H1 (cell line): ENCODE data around the gene SEL1L. TPM values are rescaled to one million over a fixed set of nuclear protein-coding genes. Genes with fewer than 3 reads are reported as not detected.

Experiments
- SUZ12 ChIP-seq: fragments of 200-600 bp; sonication (generic); IDR thresholded peaks from 2 replicates; pipeline ENCODE4 v1.6.1; 2012; ENCODE audit warnings: mild to moderate bottlenecking, inconsistent platforms, low read length, moderate library complexity, mixed read lengths
- polyA plus RNA-seq, 7 experiments: library from polyadenylated mRNA; depleted of rRNA in 3 of 7; stranded (reverse) in 5 of 7; unstranded in 2 of 7; fragments of >200 nt in 5 of 7; fragments of 200-250 nt in 2 of 7; gene quantifications; 1 replicate in 5 of 7; 2 replicates in 1 of 7; 4 replicates in 1 of 7; pipeline versions ENCODE4 v1.2.1 to v1.2.3, GENCODE V29; 2011 to 2013; ENCODE audit warnings: missing spikeins in 2 of 7, mixed read lengths in 2 of 7
- total RNA-seq: library from RNA; stranded (reverse); fragmentation: NEBNext Ultra II Directional; extraction: Animal tissue kit (Norgen Biotek cat#: 25700); gene quantifications from 2 replicates; pipeline ENCODE4 v1.2.1, GENCODE V29; 2021

SEL1L gene
- total and polyA plus RNA-seq, 2 of the 8 experiments (the other 6 are each of a cell fraction or from before 2014, with no cell fraction given) = 4.3 to 34.9 TPM

DNA sequence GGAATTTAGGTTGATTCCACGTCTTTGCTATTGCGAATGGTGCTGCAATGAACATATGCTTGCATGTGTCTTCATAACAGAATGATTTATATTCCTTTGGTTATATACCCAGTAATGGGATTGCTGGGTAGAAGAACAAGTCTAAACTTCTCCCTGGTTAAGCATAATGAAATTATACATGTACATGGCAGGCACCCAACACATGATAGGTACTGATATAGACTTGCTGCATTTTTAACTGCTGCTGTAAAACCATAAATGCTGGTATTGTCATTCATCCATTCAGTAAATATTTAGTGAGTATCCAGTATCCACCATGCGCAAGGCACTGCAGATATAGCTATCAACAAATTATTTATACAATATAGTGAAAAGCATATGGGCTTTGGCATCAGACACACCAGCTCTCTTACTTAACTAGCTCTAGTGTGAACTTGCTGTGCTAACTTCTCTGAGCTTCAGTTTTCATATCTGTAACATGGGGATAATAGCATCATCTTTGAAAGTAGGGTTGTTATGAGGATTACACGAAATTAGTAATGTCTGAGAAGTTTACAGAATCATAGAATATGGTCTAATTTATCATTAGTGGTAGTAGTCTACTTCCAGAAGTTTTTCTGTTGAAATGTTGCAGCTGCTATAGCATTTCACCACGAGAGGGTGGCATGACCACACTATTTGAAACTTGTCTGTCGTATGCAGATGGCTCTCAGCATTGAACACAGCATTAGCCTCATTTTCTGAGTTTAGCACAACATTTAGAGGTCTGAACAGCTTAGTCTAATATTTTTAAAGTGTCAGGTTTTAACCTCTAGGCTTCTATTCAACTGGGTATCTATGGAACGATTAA, 32.0 kb upstream of the SEL1L start (continued):
- TF ChIP-seq SUZ12 = no peak
